ENCODE results near the gene PGAP1.
A peak's percentile ranks its signal among the peaks of the same experiment; 100 is the strongest.

Gene PGAP1

GRCh38 chr2:196941398-196942078 is 15.0 kb upstream of the PGAP1 start:
- H3K4me3 ChIP-seq (ENCODE audit: control insufficient read depth, low read depth, low read length), result no peak overlapping the region
- no peak for DNase-seq (ENCODE audit: low read depth)
- no peak for TF ChIP-seq CTCF (IDR thresholded peaks at IDR 0.05; ENCODE audit: control insufficient read depth, insufficient read depth, low read depth, low read length, missing control alignments)

GRCh38 chr2:196939371-196939770 is 12.9 kb upstream of the PGAP1 start:
- TF ChIP-seq CTCF (IDR thresholded peaks at IDR 0.05; ENCODE audit: control insufficient read depth, insufficient read depth, low read depth, low read length, missing control alignments), result no peak
- no peak overlapping the region for H3K4me3 ChIP-seq (ENCODE audit: control insufficient read depth, low read depth, low read length)
- no peak for DNase-seq (ENCODE audit: low read depth)

GRCh38 chr2:196935432-196935831 is 8.9 kb upstream of the PGAP1 start:
- TF ChIP-seq CTCF (IDR thresholded peaks at IDR 0.05; ENCODE audit: control insufficient read depth, insufficient read depth, low read depth, low read length, missing control alignments), result no peak

GRCh38 chr2:196934672-196935071 is 8.2 kb upstream of the PGAP1 start:
- TF ChIP-seq CTCF (IDR thresholded peaks at IDR 0.05; ENCODE audit: control insufficient read depth, insufficient read depth, low read depth, low read length, missing control alignments), result no peak
- no peak for DNase-seq (ENCODE audit: low read depth)
- H3K4me3 ChIP-seq (ENCODE audit: control insufficient read depth, low read depth, low read length), result no peak overlapping the region

More at GRCh38 chr2:196935432-196935831, 8.9 kb upstream of the PGAP1 start:
- no peak for DNase-seq (ENCODE audit: low read depth)
- no peak overlapping the region for H3K4me3 ChIP-seq (ENCODE audit: control insufficient read depth, low read depth, low read length)

- no peak for DNase-seq (ENCODE audit: low read depth)
- H3K4me3 ChIP-seq (ENCODE audit: control insufficient read depth, low read depth, low read length), result no peak overlapping the region
- TF ChIP-seq CTCF (IDR thresholded peaks at IDR 0.05; ENCODE audit: control insufficient read depth, insufficient read depth, low read depth, low read length, missing control alignments), result no peak
These were observed 5.0 kb upstream of the PGAP1 start for GRCh38 chr2:196931555-196931954.

GRCh38 chr2:196927376-196928225 is 1.1 kb upstream of the PGAP1 start:
- TF ChIP-seq CTCF (IDR thresholded peaks at IDR 0.05; ENCODE audit: control insufficient read depth, insufficient read depth, low read depth, low read length, missing control alignments), result no peak
- H3K4me3 ChIP-seq (ENCODE audit: control insufficient read depth, low read depth, low read length), result peak overlapping the region; percentile 72
- peak; percentile 52 for DNase-seq (ENCODE audit: low read depth)

Data from AG09309 (cell line).